SK-N-SH treated with all-trans-retinoic acid at 6 μM for 48 hours (cell line): ENCODE measurements around the gene MPPED2.

Experiments
- TCF4 ChIP-seq: fragments of 250-450 bp; sonication (Bioruptor Pico); IDR thresholded peaks from 2 replicates; pipeline ENCODE4 v1.8.0; 2021; ENCODE audit warnings: mild to moderate bottlenecking, moderate library complexity, borderline replicate concordance
- ZNF565 ChIP-seq: fragments of 450-650 bp; formaldehyde crosslinking; conservative IDR thresholded peaks from 2 replicates; pipeline ENCODE4 v1.5.0; 2020; ENCODE audit warnings: low read depth, mild to moderate bottlenecking, moderate library complexity
- ZNF8 ChIP-seq: fragments of 450-650 bp; formaldehyde crosslinking; IDR thresholded peaks from 2 replicates; pipeline ENCODE4 v1.5.0; 2020; ENCODE audit warnings: mild to moderate bottlenecking, moderate library complexity
- TF ChIP-seq, protein P1 (sequence below): fragments of 250-450 bp; sonication (Bioruptor Pico); IDR thresholded peaks from 2 replicates; pipeline ENCODE4 v1.5.0; 2020; ENCODE audit warnings: mild to moderate bottlenecking, moderate library complexity
- TF ChIP-seq, protein P2 (sequence below): fragments of 250-450 bp; sonication (Bioruptor Pico); IDR thresholded peaks from 2 replicates; pipeline ENCODE4 v1.8.0; 2020; ENCODE audit warnings: mild to moderate bottlenecking, moderate library complexity, borderline replicate concordance

DNA sequence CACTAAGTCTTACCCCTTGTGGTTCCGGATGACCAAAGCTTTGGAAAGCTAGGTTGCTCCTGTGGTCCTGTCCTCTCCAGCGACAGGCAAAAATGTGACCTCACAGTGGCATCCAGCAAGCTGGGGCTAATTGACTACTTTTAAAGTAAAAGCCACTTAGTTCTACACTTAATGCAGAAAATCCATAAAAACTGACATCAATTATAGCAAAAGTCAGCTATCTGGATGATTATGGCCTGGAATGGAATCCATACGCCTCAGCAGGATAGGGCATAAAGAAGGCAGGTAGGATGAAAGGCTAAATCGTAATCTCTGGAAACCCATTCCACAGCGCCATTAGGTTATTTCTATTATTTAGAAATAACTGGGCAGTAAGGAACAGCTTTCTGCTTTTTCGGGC lies 171.3 kb downstream of the MPPED2 start:
- no peak for TF ChIP-seq ZNF8 (CRISPR knock-in tag)
- TF ChIP-seq TCF4 (CRISPR knock-in tag): no peak
- TF ChIP-seq, protein P1, sequence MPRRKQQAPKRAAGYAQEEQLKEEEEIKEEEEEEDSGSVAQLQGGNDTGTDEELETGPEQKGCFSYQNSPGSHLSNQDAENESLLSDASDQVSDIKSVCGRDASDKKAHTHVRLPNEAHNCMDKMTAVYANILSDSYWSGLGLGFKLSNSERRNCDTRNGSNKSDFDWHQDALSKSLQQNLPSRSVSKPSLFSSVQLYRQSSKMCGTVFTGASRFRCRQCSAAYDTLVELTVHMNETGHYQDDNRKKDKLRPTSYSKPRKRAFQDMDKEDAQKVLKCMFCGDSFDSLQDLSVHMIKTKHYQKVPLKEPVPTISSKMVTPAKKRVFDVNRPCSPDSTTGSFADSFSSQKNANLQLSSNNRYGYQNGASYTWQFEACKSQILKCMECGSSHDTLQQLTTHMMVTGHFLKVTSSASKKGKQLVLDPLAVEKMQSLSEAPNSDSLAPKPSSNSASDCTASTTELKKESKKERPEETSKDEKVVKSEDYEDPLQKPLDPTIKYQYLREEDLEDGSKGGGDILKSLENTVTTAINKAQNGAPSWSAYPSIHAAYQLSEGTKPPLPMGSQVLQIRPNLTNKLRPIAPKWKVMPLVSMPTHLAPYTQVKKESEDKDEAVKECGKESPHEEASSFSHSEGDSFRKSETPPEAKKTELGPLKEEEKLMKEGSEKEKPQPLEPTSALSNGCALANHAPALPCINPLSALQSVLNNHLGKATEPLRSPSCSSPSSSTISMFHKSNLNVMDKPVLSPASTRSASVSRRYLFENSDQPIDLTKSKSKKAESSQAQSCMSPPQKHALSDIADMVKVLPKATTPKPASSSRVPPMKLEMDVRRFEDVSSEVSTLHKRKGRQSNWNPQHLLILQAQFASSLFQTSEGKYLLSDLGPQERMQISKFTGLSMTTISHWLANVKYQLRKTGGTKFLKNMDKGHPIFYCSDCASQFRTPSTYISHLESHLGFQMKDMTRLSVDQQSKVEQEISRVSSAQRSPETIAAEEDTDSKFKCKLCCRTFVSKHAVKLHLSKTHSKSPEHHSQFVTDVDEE: no peak
- no peak for TF ChIP-seq ZNF565 (CRISPR knock-in tag)
- TF ChIP-seq, protein P2, sequence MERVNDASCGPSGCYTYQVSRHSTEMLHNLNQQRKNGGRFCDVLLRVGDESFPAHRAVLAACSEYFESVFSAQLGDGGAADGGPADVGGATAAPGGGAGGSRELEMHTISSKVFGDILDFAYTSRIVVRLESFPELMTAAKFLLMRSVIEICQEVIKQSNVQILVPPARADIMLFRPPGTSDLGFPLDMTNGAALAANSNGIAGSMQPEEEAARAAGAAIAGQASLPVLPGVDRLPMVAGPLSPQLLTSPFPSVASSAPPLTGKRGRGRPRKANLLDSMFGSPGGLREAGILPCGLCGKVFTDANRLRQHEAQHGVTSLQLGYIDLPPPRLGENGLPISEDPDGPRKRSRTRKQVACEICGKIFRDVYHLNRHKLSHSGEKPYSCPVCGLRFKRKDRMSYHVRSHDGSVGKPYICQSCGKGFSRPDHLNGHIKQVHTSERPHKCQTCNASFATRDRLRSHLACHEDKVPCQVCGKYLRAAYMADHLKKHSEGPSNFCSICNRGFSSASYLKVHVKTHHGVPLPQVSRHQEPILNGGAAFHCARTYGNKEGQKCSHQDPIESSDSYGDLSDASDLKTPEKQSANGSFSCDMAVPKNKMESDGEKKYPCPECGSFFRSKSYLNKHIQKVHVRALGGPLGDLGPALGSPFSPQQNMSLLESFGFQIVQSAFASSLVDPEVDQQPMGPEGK (CRISPR knock-in tag): no peak
